H9 (cell line): ENCODE data around the gene NPPC. TPM values are rescaled to one million over a fixed set of nuclear protein-coding genes. Genes with fewer than 3 reads are reported as not detected.

Source experiments
- DNase-seq: peaks from one replicate; pipeline ENCODE4 v3.0.0-alpha.2; 2017
- H2AFZ ChIP-seq: one replicate; pipeline ENCODE4 v1.6.1; 2013; ENCODE audit warnings: mild to moderate bottlenecking, low read length, control low read depth, moderate library complexity
- H2AK5ac ChIP-seq: 2 replicates; pipeline ENCODE4 v1.6.1; 2013; ENCODE audit warnings: low read length, control low read depth, mixed read lengths; ENCODE audit not compliant: insufficient read length
- H2BK120ac ChIP-seq: one replicate; pipeline ENCODE4 v1.6.1; 2013; ENCODE audit warnings: low read depth, mild to moderate bottlenecking, low read length, control low read depth, inconsistent platforms; ENCODE audit not compliant: poor library complexity, severe bottlenecking
- H2BK12ac ChIP-seq: 2 replicates; pipeline ENCODE4 v1.6.1; 2013; ENCODE audit warnings: low read length, control low read depth, mixed read lengths, low read depth; ENCODE audit not compliant: insufficient read length
- H2BK15ac ChIP-seq: 2 replicates; pipeline ENCODE4 v1.6.1; 2013; ENCODE audit warnings: low read depth, low read length, control low read depth
- H2BK20ac ChIP-seq: one replicate; pipeline ENCODE4 v1.6.1; 2013; ENCODE audit warnings: low read depth, mild to moderate bottlenecking, low read length, control low read depth, inconsistent platforms; ENCODE audit not compliant: poor library complexity, severe bottlenecking
- H2BK5ac ChIP-seq: 2 replicates; pipeline ENCODE4 v1.6.1; 2013; ENCODE audit warnings: low read length, control low read depth, mixed read lengths; ENCODE audit not compliant: insufficient read length
- H3K14ac ChIP-seq: 2 replicates; pipeline ENCODE4 v1.6.1; 2013; ENCODE audit warnings: low read length, control low read depth; ENCODE audit not compliant: insufficient read depth
- H3K18ac ChIP-seq: 2 replicates; pipeline ENCODE4 v1.6.1; 2013; ENCODE audit warnings: low read depth, mild to moderate bottlenecking, mixed read lengths, low read length, control low read depth; ENCODE audit not compliant: insufficient read length
- H3K23ac ChIP-seq: 2 replicates; pipeline ENCODE4 v1.6.1; 2013; ENCODE audit warnings: low read length, control low read depth, mixed read lengths, low read depth; ENCODE audit not compliant: insufficient read length
- H3K23me2 ChIP-seq: 2 replicates; pipeline ENCODE4 v1.6.1; 2013; ENCODE audit warnings: low read depth, mild to moderate bottlenecking, mixed read lengths, low read length, control low read depth; ENCODE audit not compliant: insufficient read length, poor library complexity, severe bottlenecking
- H3K27ac ChIP-seq: 2 replicates; pipeline ENCODE4 v1.5.1; 2013; ENCODE audit warnings: low read length, control low read depth, mixed read lengths, low read depth; ENCODE audit not compliant: insufficient read length
- H3K27me3 ChIP-seq: 2 replicates; pipeline ENCODE4 v1.6.1; 2013; ENCODE audit warnings: low read length, control low read depth, inconsistent platforms; ENCODE audit not compliant: insufficient read depth
- H3K4ac ChIP-seq: 2 replicates; pipeline ENCODE4 v1.6.1; 2013; ENCODE audit warnings: low read depth, mild to moderate bottlenecking, control low read depth, inconsistent platforms, low read length, moderate library complexity
- H3K4me1 ChIP-seq: 2 replicates; pipeline ENCODE4 v1.6.1; 2013; ENCODE audit warnings: low read length, control low read depth, inconsistent platforms; ENCODE audit not compliant: insufficient read depth
- H3K4me2 ChIP-seq: 2 replicates; pipeline ENCODE4 v1.6.1; 2013; ENCODE audit warnings: low read length, control low read depth, mixed read lengths; ENCODE audit not compliant: insufficient read length, insufficient read depth
- H3K56ac ChIP-seq: 2 replicates; pipeline ENCODE4 v1.6.1; 2013; ENCODE audit warnings: low read depth, mild to moderate bottlenecking, mixed read lengths, low read length, control low read depth; ENCODE audit not compliant: insufficient read length
- H3K79me1 ChIP-seq: 2 replicates; pipeline ENCODE4 v1.6.1; 2013; ENCODE audit warnings: low read depth, mild to moderate bottlenecking, moderate library complexity, low read length, control low read depth, inconsistent platforms; ENCODE audit not compliant: insufficient read depth, poor library complexity, severe bottlenecking
- H3K79me2 ChIP-seq: 2 replicates; pipeline ENCODE4 v1.6.1; 2013; ENCODE audit warnings: low read length, control low read depth, inconsistent platforms; ENCODE audit not compliant: insufficient read depth
- H3K9ac ChIP-seq: 2 replicates; pipeline ENCODE4 v1.6.1; 2013; ENCODE audit warnings: low read length, control low read depth, mixed read lengths; ENCODE audit not compliant: insufficient read length; ENCODE audit errors: extremely low read depth
- H3K9me3 ChIP-seq: one replicate; pipeline ENCODE4 v1.6.1; 2013; ENCODE audit warnings: low read depth, low read length, inconsistent platforms; ENCODE audit not compliant: control insufficient read depth
- H3T11ph ChIP-seq: one replicate; pipeline ENCODE4 v1.6.1; 2013; ENCODE audit warnings: mild to moderate bottlenecking, low read length, control low read depth, inconsistent platforms
- H4K20me1 ChIP-seq: one replicate; pipeline ENCODE4 v1.6.1; 2013; ENCODE audit not compliant: control insufficient read depth, insufficient read length, insufficient read depth
- H4K5ac ChIP-seq: 2 replicates; pipeline ENCODE4 v1.6.1; 2013; ENCODE audit warnings: low read depth, mild to moderate bottlenecking, mixed read lengths, low read length, control low read depth; ENCODE audit not compliant: insufficient read length
- H4K8ac ChIP-seq: replicated peaks from 2 replicates; pipeline ENCODE4 v1.6.1; 2013; ENCODE audit warnings: low read length, control low read depth, mixed read lengths, low read depth; ENCODE audit not compliant: insufficient read length
- H4K91ac ChIP-seq: 2 replicates; pipeline ENCODE4 v1.6.1; 2013; ENCODE audit warnings: low read depth, mild to moderate bottlenecking, moderate library complexity, mixed read lengths, low read length, control low read depth; ENCODE audit not compliant: insufficient read length
- H3K27ac Mint-ChIP-seq, 3 experiments: 2 replicates in 2 of 3; 3 replicates in 1 of 3; pipeline ENCODE4 v1.8.0; 2020 to 2021; ENCODE audit warnings: mixed read lengths in 3 of 3, mild to moderate bottlenecking in 1 of 3, moderate library complexity in 1 of 3
- H3K27me3 Mint-ChIP-seq: 2 replicates; pipeline ENCODE4 v1.8.0; 2021; ENCODE audit warnings: low read depth, mild to moderate bottlenecking, moderate library complexity, mixed read lengths
- H3K36me3 Mint-ChIP-seq, 3 experiments: 2 replicates in 2 of 3; 3 replicates in 1 of 3; pipeline ENCODE4 v1.8.0; 2020 to 2021; ENCODE audit warnings: low read depth in 3 of 3, mixed read lengths in 3 of 3; ENCODE audit not compliant: insufficient read depth in 1 of 3
- H3K4me1 Mint-ChIP-seq, 2 experiments: 2 replicates each; pipeline ENCODE4 v1.8.0; 2020; ENCODE audit warnings: mixed read lengths in 2 of 2
- H3K4me3 Mint-ChIP-seq, 2 experiments: 2 replicates in 1 of 2; 3 replicates in 1 of 2; pipeline ENCODE4 v1.8.0; 2020 to 2021; ENCODE audit warnings: mild to moderate bottlenecking in 2 of 2, mixed read lengths in 2 of 2, moderate library complexity in 1 of 2
- H3K9me3 Mint-ChIP-seq, 2 experiments: 2 replicates in 1 of 2; 3 replicates in 1 of 2; pipeline ENCODE4 v1.8.0; 2020; ENCODE audit warnings: mild to moderate bottlenecking in 2 of 2, mixed read lengths in 2 of 2, moderate library complexity in 1 of 2
- CTCF ChIP-seq: fragments of 200-600 bp; sonication (generic); conservative IDR thresholded peaks from 3 replicates; pipeline ENCODE4 v1.8.0; 2021; ENCODE audit warnings: antibody characterized with exemption, mild to moderate bottlenecking
- WGBS: extraction: QIAGEN DNeasy Blood & Tissue Kit; methylation state at CpG from one replicate; pipeline ENCODE4 v1.1.7; 2013; ENCODE audit warnings: missing lambda C conversion rate, low lambda C conversion rate, mixed read lengths; ENCODE audit not compliant: insufficient read length; ENCODE audit errors: extremely low coverage; 5-methylcytosine and 5-hydroxymethylcytosine counted together
- total RNA-seq: library from RNA; stranded (reverse); gene quantifications from 2 replicates; pipeline ENCODE4 v1.2.1, GENCODE V29; 2021

NPPC gene
- total RNA-seq, 1 experiment from 2014 or later, result 1.1 TPM

- Histone ChIP-seq H4K5ac (no peak overlapping the region), H3K4ac (no peak overlapping the region), H4K8ac (no peak overlapping the region), H3K23ac (no peak overlapping the region), H3K18ac (no peak overlapping the region), H3K27ac (no peak overlapping the region), H2BK120ac (no peak overlapping the region), H3K4me2 (peak overlapping the region; percentile 71), H2BK5ac (no peak overlapping the region), H4K20me1 (no peaks in the 10 kb centered on the region), H2BK20ac (no peak overlapping the region), H2BK12ac (no peak overlapping the region), H2BK15ac (no peak overlapping the region), H3K4me1 (no peaks in the 10 kb centered on the region; the same call in 1 of the 2 replicates), H3T11ph (no peak overlapping the region), H3K9me3 (no peaks in the 10 kb centered on the region), H3K56ac (no peak overlapping the region), H3K14ac (no peak overlapping the region; the same call in 1 of the 2 replicates), H2AFZ (no peak overlapping the region), H3K9ac (no peak overlapping the region), H3K27me3 (peaks cover 22% of the 10 kb centered on the region; the same call in 1 of the 2 replicates), H3K79me2 (no peaks in the 10 kb centered on the region), H3K23me2 (peaks cover 21% of the 10 kb centered on the region), H3K79me1 (no peaks in the 10 kb centered on the region), H4K91ac (no peak overlapping the region), H2AK5ac (no peak overlapping the region)
- WGBS, result no CpG with 5 or more reads among the region's 51 CpGs
- H3K9me3 Mint-ChIP-seq, result no peaks in the 10 kb centered on the region; a peak in 1 of 5 replicates
- H3K4me1 Mint-ChIP-seq, result peaks cover 17 to 24% of the 10 kb centered on the region in 2 experiments
- DNase-seq, result peak; percentile 75
- no peak overlapping the region for H3K27ac Mint-ChIP-seq
- peaks cover 71% of the 10 kb centered on the region for H3K27me3 Mint-ChIP-seq
- no peaks in the 10 kb centered on the region for H3K36me3 Mint-ChIP-seq
- TF ChIP-seq CTCF, result no peak
- peak overlapping the region; percentile 66 to 83 for H3K4me3 Mint-ChIP-seq
Observed at GRCh38 chr2:231926761-231927565, 767 bp upstream of the NPPC start.
